ENCODE data around the gene CABP4.
"Not testable (repeated sequence)": the region's sequence is repeated elsewhere in the genome, so short reads cannot be mapped to it uniquely, and the experiment has no call there.

The CABP4 gene

GRCh38 chr11:67482275-67482826 lies 27.2 kb downstream of the CABP4 start:
- no peak for DNase-seq (ENCODE audit: low spot score)

- DNase-seq (ENCODE audit: low spot score) = peak; percentile 97
Measured at GRCh38 chr11:67482827-67483798, 28.0 kb downstream of the CABP4 start, which contains the start of gene AIP. Gene AIP, plus strand, starts transcription at chr11:67483026. Its CDS starts 133 bp downstream, at chr11:67483159.

DNA sequence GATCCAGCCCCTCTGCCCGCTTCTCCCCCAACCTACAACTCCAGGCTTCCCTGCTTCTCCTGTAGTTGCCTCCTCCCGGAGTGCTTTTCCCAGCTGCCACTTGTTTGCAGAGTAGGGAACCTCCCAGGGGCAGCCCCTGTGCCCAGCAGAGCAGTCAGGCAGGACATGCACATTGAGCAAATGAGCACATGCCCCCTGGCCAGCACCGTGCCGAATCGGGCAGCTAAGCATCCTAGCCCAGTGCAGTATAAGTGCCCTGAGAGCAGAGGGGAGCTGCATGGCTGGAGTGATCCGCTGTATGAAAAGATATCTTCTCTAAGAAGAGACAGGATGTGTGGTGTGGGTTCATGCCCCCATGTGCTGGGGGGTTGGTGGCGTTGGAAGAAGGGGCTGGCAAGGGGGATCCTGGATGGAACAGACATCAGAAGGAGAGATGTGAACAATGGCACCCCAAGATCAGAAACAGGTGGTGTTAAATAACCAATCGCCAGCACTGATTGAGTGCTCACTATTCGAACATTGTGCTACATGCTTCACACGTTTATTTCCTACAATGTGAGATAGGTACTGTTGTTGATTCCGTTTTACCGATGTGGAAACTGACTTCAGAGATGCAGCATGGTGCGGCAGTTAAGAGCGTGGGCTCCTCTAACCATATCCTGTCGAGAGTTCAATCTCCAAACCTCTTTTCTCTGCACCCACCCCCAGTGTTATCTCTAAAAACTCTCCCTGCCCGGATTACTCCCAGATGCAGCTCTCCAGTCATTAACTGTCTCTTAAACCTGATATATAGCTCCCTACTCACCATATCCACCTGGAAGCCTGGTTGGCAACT lies 28.9 kb downstream of the CABP4 start:
- DNase-seq (ENCODE audit: low spot score) = no peak

GRCh38 chr11:67484847-67485311 lies 29.7 kb downstream of the CABP4 start:
- DNase-seq (ENCODE audit: low spot score) = no peak

GRCh38 chr11:67485873-67486361 lies 30.8 kb downstream of the CABP4 start:
- DNase-seq (ENCODE audit: low spot score) = not testable (repeated sequence)

DNA sequence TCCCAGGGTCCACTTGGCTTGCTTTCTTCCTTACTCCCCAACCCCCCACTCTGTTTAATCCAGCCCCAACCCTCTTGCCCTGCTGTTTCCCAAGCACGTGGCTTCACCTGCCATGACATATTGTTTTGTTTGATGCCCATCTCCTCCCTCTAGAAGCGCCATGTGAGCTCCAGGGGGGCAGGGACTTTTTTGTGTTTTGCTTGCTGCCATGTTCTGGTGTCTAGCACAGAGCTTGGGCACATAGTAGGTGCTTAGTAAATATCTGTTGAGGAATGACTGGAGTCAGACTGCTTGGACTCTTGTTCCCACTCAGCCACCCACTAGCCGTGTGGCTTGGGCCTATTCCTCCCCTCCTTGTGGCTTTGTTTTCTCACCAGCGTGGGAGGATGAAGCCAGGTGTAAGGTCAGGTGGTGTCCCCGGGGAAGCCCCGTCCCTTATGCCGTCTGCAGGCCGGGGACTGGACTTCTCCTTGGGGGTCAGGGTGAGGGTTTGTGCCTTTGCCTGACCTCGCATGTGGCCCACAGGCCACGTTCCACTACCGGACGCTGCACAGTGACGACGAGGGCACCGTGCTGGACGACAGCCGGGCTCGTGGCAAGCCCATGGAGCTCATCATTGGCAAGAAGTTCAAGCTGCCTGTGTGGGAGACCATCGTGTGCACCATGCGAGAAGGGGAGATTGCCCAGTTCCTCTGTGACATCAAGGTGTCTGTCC lies 31.5 kb downstream of the CABP4 start:
- DNase-seq (ENCODE audit: low spot score) = no peak

DNA sequence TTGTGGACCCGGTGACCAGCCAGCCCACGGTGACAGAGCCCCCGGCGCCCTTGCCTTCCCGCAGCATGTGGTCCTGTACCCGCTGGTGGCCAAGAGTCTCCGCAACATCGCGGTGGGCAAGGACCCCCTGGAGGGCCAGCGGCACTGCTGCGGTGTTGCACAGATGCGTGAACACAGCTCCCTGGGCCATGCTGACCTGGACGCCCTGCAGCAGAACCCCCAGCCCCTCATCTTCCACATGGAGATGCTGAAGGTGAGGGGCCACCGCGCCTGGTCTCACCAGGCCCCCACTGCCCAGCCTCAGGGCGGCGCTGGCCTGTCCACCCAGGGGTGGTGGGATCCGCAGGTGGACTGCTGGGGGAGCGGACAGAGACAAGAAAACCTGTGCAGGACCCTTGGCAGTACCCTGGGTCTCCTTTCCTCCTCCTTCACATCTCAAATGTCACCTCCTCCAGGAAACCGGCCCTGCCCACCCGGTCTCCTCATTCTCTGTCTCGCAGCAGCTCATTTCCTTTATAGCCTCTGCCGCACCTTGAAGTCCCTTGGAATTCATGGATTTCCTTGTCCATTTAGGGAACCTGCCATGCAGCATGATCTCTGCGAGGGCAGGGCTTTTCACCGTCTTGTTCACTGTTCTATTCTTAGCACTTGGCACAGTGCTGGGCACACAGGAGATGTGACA lies 34.2 kb downstream of the CABP4 start:
- no peak for DNase-seq (ENCODE audit: low spot score)

GRCh38 chr11:67489885-67490726 lies 35.0 kb downstream of the CABP4 start:
- no peak for DNase-seq (ENCODE audit: low spot score)

DNA sequence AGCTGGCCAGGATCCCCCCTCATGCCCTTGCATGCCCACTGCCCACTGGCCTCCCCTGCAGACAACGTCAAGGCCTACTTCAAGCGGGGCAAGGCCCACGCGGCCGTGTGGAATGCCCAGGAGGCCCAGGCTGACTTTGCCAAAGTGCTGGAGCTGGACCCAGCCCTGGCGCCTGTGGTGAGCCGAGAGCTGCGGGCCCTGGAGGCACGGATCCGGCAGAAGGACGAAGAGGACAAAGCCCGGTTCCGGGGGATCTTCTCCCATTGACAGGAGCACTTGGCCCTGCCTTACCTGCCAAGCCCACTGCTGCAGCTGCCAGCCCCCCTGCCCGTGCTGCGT lies 35.5 kb downstream of the CABP4 start:
- no peak for DNase-seq (ENCODE audit: low spot score)

- DNase-seq (ENCODE audit: low spot score) = no peak
Measured at GRCh38 chr11:67491276-67492068, 36.3 kb downstream of the CABP4 start.

DNA sequence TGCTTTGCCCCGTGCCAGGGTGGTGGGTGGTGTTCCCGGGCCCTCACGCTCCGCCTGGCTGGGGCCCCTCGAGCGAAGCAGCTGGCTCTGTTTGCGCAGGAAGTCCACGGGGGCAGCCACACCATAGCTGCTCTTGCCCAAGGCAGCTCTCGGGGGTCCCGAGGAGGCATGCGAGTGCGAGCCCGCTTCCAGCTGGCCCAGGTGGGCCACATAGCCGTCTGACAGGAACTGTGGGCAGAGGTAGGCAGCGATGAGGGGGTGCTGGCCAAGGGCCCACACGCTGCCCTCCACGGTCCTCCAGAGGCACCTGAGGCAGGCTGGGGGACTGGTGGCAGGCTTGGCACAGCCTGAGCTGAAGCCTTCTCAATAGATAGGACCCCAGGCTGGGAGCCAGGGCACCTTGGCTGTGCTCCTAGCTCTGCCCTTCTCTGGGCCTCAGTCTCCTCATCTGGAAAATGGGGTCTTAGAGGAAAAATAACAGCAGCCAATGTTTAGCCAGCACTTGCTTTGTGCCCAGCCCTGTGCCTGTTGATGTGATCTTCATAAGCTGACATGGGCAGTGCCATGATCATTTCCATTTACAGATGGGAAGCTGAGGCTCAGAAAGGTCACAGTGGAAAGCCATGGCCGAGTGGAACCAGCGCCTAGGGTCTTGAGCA lies 37.0 kb downstream of the CABP4 start:
- no peak for DNase-seq (ENCODE audit: low spot score)

DNA sequence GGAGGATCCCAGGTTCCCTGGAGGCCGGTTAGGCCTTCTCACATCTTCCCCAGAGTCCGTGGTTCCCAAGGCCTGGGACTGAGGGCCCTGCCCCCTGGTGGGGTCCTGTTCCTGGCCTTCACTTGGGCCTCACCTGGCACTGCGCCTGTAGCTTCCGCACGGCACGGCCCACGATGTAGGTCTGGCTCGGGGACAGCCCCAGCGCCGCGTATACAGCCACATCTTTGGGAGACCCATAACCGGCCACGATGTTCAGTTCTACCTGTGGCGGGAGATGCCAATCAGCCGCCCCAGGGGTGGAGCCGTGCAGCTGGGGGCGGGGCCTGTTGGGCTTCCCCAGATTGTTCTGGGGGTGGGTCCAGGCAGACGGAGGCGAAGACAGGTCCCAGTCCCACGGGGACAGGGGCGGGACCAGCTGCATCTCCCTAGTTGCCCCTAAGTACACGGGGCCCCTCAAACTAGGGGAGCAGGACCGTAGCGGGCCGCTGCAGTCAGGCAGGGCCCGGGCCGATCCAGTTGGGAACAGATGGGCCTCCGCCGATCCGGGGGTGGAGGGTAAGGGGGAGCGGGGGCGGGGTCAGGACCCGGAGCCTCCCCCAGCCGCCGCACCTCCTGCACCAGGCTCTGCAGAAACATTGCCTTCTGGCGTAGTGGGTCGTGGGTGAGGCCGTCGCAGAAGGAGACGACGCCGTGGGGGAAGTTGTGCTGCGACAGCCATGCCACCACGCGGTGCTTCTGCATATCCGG lies 37.8 kb downstream of the CABP4 start:
- no peak for DNase-seq (ENCODE audit: low spot score)

GRCh38 chr11:67493548-67494370 lies 38.6 kb downstream of the CABP4 start:
- DNase-seq (ENCODE audit: low spot score) = no peak

GRCh38 chr11:67494371-67495233 lies 39.4 kb downstream of the CABP4 start:
- no peak for DNase-seq (ENCODE audit: low spot score)

DNA sequence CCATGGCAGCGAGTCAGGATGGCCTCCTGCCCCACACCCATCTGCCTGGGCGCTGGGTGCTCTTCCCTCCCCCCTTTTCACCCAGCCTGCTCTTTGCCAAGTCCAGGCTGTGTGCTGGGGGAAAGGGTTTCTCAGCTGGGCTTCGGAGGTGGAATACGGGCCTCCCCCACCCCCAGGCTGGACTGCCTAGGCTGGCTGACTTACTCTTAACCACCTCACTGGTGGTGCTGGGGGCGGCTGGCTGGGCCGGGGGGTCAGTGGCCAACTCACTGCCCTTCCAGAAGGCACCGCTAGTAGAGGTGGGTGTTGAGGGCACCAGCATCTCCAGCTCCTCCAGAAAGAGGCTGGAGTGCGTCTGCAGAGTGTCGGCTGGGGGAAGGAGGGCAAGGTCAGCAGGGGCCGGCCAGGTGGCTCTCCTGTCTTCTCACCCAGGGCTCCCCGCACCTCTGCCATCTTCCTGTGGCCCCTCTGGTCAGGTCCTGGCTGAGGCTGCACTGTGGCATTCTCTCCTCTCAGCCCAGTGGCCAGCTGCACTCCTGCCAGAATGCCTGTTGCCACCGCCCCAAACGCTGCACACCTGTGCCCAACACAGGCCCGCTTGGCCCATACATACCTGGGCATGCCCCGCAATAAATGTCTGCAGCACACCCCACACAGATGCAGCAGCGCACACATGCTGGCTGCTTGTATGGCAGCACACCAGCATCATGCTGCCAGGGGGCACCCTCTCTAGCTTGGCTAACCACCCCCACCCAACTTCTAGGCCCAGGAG lies 40.3 kb downstream of the CABP4 start:
- DNase-seq (ENCODE audit: low spot score) = no peak
